IPS DF 4.7 (cell line): ENCODE data around the gene ATP6V1G2.
"Not testable (repeated sequence)": the region's sequence is repeated elsewhere in the genome, so short reads cannot be mapped to it uniquely, and the experiment has no call there.

Experiments used
- DNase-seq: peaks from one replicate; pipeline ENCODE4 v3.0.0-alpha.2; 2013; ENCODE audit warnings: low spot score; ENCODE audit errors: extremely low read depth

Gene ATP6V1G2

GRCh38 chr6:31546339-31546957 lies at the start of gene ATP6V1G2:
ATP6V1G2 (minus strand) TSS chr6:31546608; CDS start chr6:31546559, 49 bp downstream.
- no peak for DNase-seq

GRCh38 chr6:31592396-31592771 lies 46.0 kb upstream of the ATP6V1G2 start:
- DNase-seq, result no peak

- not testable (repeated sequence) for DNase-seq
Measured at GRCh38 chr6:31590691-31591090, 44.3 kb upstream of the ATP6V1G2 start.

GRCh38 chr6:31588871-31589650 lies 42.7 kb upstream of the ATP6V1G2 start:
- no peak for DNase-seq

GRCh38 chr6:31587791-31588777 lies 41.7 kb upstream of the ATP6V1G2 start:
- DNase-seq, result no peak

GRCh38 chr6:31586599-31587281 lies 40.3 kb upstream of the ATP6V1G2 start:
- DNase-seq, result no peak

GRCh38 chr6:31586008-31586407 lies 39.6 kb upstream of the ATP6V1G2 start, which contains the start of gene LST1:
LST1 (plus strand) TSS chr6:31586277; CDS start chr6:31587300, 1,023 bp downstream.
- DNase-seq, result no peak

GRCh38 chr6:31585491-31585890 lies 39.1 kb upstream of the ATP6V1G2 start:
- DNase-seq, result no peak

- no peak for DNase-seq
Measured at GRCh38 chr6:31582230-31582643, 35.8 kb upstream of the ATP6V1G2 start, which contains the start of gene LTB. LTB (minus strand) TSS chr6:31582424; CDS start chr6:31582417, 7 bp downstream.

- no peak for DNase-seq
Measured at GRCh38 chr6:31581434-31582229, 35.2 kb upstream of the ATP6V1G2 start.

- DNase-seq, result no peak
Measured at GRCh38 chr6:31580807-31581433, 34.5 kb upstream of the ATP6V1G2 start.

GRCh38 chr6:31580438-31580740 lies 34.0 kb upstream of the ATP6V1G2 start:
- no peak for DNase-seq

- DNase-seq, result no peak
Measured at GRCh38 chr6:31579546-31580437, 33.4 kb upstream of the ATP6V1G2 start.

- no peak for DNase-seq
Measured at GRCh38 chr6:31579119-31579505, 32.7 kb upstream of the ATP6V1G2 start.

GRCh38 chr6:31578184-31579118 lies 32.0 kb upstream of the ATP6V1G2 start:
- no peak for DNase-seq

GRCh38 chr6:31577579-31577966 lies 31.2 kb upstream of the ATP6V1G2 start:
- no peak for DNase-seq

GRCh38 chr6:31576897-31577578 lies 30.6 kb upstream of the ATP6V1G2 start:
- no peak for DNase-seq
